Esophagus (tissue), 2 donors: Measurements from ENCODE around the gene ONECUT3. TPM values are rescaled to one million over a fixed set of nuclear protein-coding genes. Genes with fewer than 3 reads are reported as not detected.

Experiments used
- H3K27ac ChIP-seq, 2 donors: one replicate each; pipeline ENCODE4 v1.5.1; 2013; ENCODE audit warnings: low read depth in 2 of 2, mild to moderate bottlenecking in 2 of 2, inconsistent platforms in 1 of 2, low read length in 1 of 2, moderate library complexity in 1 of 2
- H3K27me3 ChIP-seq, 2 donors: one replicate each; pipeline ENCODE4 v1.6.1; 2013; ENCODE audit warnings: low read length in 2 of 2, control low read depth in 1 of 2, mild to moderate bottlenecking in 1 of 2; ENCODE audit not compliant: insufficient read depth in 2 of 2, control insufficient read depth in 1 of 2
- H3K36me3 ChIP-seq, 2 donors: one replicate each; pipeline ENCODE4 v1.6.1; 2013; ENCODE audit warnings: low read length in 1 of 2; ENCODE audit not compliant: control insufficient read depth in 2 of 2, insufficient read depth in 2 of 2
- H3K4me1 ChIP-seq, 2 donors: one replicate each; pipeline ENCODE4 v1.6.1; 2013; ENCODE audit warnings: low read length in 1 of 2; ENCODE audit not compliant: control insufficient read depth in 2 of 2, insufficient read depth in 2 of 2
- H3K4me3 ChIP-seq, 2 donors: one replicate each; pipeline ENCODE4 v1.5.1; 2013; ENCODE audit warnings: low read length in 2 of 2, mild to moderate bottlenecking in 2 of 2, low read depth in 1 of 2, moderate library complexity in 1 of 2
- H3K9me3 ChIP-seq, 2 donors: one replicate each; pipeline ENCODE4 v1.6.1; 2013; ENCODE audit warnings: mild to moderate bottlenecking in 2 of 2, low read depth in 1 of 2, low read length in 1 of 2, moderate library complexity in 1 of 2; ENCODE audit not compliant: control insufficient read depth in 2 of 2, insufficient read depth in 1 of 2
- WGBS, 2 donors: extraction: QIAGEN DNeasy Blood & Tissue Kit; methylation state at CpG; one replicate each; pipeline ENCODE4 v1.1.7; 2013; 5-methylcytosine and 5-hydroxymethylcytosine counted together
- polyA plus RNA-seq, 2 donors: library from polyadenylated mRNA; stranded (reverse); fragments of 200-250 nt; gene quantifications; one replicate each; pipeline ENCODE4 v1.2.3, GENCODE V29; 2013
- donor health status: healthy with polysubstance abuse.
- donor health status: Bipolar disorder and iron deficiency.

The ONECUT3 gene
- polyA plus RNA-seq, 2 donors = under 0.01 TPM; not detected in 1

DNA sequence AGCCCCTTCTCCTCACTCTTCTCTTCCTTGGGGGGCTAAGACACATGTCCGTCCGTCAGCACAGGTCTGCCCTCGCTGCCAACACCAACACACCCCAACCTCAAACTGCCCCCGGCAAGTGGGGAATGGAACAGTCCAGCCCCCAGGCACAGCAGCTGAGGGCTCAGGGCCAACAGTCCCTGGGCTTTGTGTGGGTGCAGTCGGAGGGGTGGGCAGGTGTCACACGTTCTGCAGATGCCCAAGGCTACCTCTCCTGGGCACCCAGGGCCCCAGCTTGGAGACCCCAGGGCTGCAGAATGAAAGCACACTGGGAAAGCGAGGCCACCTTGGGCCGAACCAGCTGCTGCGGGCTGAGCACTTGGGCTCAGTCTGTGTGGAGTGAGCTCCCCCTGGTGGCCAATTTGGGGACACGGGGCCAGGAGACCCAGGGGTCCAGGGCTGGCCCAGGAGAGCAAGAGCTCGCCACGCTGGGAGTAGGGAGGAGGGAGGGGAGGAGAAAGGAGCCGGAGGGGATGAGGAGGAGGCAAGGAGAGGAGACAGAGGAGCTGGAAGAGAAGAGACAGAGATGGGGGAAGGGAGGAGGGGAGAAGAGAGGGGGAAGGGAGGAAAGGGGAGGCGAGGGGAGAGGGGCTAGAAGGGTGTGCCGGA lies 72.7 kb downstream of the ONECUT3 start:
- no peak overlapping the region for H3K4me3 ChIP-seq
- peaks cover 0 to 6% of the 10 kb centered on the region in 2 donors for H3K4me1 ChIP-seq
- 25 to 35% methylated on average over 15 of the region's 15 CpGs for whole genome bisulfite sequencing, 2 donors
- peaks cover 8 to 54% of the 10 kb centered on the region in 2 donors for H3K36me3 ChIP-seq
- no peaks in the 10 kb centered on the region for H3K9me3 ChIP-seq
- no peak overlapping the region for H3K27ac ChIP-seq
- H3K27me3 ChIP-seq = no peaks in the 10 kb centered on the region

DNA sequence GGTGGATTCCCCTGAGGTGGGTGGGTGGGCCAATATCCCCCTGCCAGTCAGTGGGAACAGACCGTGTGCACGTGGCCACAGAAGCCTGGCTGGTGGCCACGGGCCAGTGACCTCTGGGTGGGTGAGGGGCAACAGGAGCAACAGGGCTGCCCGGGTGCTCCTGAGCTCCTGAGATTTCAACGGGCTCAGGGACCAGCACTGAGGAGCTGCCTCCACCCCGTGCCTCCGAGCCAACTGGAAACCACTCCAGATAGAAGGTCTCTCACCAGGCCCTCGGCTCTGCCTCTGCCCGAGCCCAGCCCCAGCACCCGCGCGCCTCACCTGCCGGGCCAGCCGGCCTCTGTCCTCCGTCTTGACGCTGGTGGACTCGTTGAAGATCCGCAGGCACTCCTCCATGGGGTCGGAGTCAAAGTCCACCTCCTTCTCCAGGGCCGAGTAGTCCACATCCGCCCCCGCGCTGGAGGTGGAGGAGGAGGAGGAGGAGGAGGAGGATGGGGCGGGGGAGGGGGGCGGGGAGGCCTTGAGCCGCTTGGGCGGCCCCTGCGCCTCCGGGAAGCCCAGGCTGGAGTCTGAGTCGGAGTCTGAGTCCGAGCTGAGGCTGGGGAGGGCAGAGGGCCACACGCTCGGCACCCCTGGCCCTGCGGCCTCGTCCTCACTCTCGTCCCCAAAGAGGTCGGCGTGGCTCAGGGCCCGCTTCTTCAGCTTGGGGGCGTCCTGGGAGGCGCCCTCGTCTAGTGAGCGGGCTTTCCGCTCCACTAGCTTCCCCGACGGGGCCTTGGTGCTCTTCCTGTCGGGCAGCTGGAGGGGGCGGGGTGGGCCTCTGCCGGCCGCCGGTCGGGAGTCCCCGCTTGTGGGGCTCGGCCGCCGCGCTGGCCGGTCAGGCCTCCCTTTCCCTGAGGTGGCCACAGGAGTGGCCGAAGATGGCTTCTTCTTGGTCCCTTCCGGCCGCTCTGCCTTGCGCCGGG lies 73.5 kb downstream of the ONECUT3 start:
- peaks cover 8 to 50% of the 10 kb centered on the region in 2 donors for H3K36me3 ChIP-seq
- no peak overlapping the region for H3K27ac ChIP-seq
- WGBS, 2 donors = 58 to 71% methylated on average over 29 to 63 of the region's 63 CpGs
- no peak overlapping the region for H3K4me3 ChIP-seq
- H3K4me1 ChIP-seq = peaks cover 0 to 6% of the 10 kb centered on the region in 2 donors
- no peaks in the 10 kb centered on the region for H3K9me3 ChIP-seq
- no peaks in the 10 kb centered on the region for H3K27me3 ChIP-seq

DNA sequence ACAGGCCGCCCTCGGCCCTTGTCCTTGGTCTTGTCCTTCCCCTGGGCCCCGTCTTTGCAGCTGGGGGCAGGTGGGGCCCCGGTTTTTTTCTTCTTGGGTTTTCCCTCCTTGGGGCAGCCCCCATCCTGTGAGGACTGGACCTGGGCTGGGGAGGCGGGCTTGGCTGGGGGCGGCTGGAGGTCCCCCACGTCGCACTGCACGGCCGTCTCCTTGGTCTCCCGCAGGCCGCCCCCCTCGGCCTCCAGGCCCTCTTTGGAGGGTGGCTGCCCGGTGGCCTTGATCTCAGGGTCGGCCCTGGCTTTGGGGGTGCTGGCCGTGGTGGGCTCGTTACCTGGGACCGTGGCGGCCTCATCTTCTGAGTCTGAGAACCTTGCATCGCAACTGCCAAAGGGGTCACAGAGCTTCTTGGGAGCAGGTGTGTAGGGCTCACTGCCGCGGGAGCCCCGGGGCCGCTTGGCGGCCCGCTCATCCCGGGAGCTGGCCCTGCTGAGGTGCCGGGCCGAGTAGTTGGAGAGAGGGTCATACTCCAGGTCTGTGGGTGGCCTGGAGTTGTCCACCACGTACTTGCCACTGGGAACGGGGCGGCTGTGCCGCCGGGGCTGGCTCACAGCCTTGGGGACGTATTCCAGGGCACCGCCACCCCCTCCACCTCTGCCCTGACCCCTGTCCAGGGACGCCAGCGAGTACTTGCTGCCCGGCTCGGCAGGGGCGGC lies 74.4 kb downstream of the ONECUT3 start:
- H3K27ac ChIP-seq = no peak overlapping the region
- H3K4me1 ChIP-seq = peaks cover 0 to 6% of the 10 kb centered on the region in 2 donors
- 90 to 91% methylated on average over 40 to 41 of the region's 41 CpGs for WGBS, 2 donors

DNA sequence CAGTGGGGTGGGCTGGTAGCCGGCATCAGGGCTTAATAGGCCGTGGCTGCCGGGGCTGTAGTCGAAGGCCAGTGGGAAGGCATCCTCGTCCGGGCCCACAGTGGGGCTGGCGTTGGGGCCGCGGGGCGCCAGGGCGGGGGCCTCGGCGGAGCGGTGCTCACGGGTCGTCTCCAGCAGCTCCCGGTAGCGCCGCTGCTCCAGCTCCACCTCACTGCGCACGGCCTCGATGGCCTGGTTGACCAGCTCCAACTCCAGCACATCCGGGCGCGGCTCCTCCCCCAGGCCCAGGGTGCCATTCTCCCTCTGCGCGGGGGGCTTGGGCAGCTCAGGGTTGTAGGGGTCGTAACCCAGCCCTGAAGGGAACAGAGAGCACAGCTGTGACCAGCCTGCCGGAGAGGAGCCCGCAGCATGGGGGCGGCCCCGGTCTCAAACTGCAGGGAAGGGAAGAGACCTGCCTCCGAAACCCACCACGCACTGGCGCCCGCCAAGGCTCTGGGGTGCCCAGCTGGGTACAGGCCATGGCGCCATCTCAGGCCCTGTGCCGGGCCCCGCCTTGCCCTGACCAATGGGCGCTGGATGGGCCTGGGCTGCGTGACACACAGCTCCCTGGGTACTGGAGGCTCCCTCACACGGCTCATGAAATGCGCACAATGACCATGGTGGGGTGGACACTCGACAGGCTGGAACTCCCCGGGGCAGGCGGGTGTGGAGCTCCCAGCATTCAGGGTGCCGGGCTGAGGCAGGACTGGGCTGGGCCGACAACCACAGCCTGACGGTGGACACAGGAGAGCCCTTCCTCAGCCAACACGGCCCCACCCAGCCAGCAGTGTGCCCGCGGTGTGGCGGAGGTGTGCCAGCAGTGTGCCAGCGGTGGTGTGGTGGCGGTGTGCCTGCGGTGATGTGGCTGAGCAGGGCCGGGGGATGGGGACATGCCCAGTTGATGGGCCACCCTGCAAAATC lies 75.3 kb downstream of the ONECUT3 start:
- H3K4me3 ChIP-seq = no peak overlapping the region
- peaks cover 0 to 6% of the 10 kb centered on the region in 2 donors for H3K4me1 ChIP-seq
- no peaks in the 10 kb centered on the region for H3K27me3 ChIP-seq
- no peaks in the 10 kb centered on the region for H3K9me3 ChIP-seq
- H3K36me3 ChIP-seq = peaks cover 1 to 39% of the 10 kb centered on the region in 2 donors
- WGBS, 2 donors = 86 to 91% methylated on average over 51 to 57 of the region's 57 CpGs
- H3K27ac ChIP-seq = no peak overlapping the region

More for the DNA sequence above, 74.4 kb downstream of the ONECUT3 start:
- H3K9me3 ChIP-seq = no peaks in the 10 kb centered on the region
- H3K27me3 ChIP-seq = no peaks in the 10 kb centered on the region
- H3K4me3 ChIP-seq = no peak overlapping the region
- peaks cover 8 to 46% of the 10 kb centered on the region in 2 donors for H3K36me3 ChIP-seq

DNA sequence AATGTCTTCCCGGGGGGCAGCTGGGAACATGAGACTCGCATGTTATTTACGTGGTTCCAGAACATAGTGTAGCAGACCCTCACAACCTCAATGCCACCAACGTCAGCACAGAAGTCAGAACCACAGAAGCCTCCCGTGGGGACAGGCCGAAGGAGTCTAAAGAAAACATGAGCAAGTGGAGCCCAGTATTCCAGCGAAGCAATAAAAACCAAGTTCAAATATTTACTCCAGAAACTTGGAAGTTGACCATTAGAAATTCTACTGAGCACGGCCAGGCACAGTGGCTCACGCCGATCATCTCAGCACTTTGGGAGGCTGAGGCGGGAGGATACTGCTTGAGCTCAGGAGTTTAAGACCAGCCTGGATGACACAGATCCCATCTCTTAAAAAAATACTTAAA lies 76.7 kb downstream of the ONECUT3 start:
- WGBS, 2 donors = 88 to 90% methylated on average over 11 of the region's 11 CpGs
- Histone ChIP-seq H3K27ac (no peak overlapping the region), H3K9me3 (no peaks in the 10 kb centered on the region), H3K27me3 (no peaks in the 10 kb centered on the region), H3K36me3 (peaks cover 0 to 36% of the 10 kb centered on the region in 2 donors), H3K4me1 (peaks cover 0 to 6% of the 10 kb centered on the region in 2 donors), H3K4me3 (no peak overlapping the region)

DNA sequence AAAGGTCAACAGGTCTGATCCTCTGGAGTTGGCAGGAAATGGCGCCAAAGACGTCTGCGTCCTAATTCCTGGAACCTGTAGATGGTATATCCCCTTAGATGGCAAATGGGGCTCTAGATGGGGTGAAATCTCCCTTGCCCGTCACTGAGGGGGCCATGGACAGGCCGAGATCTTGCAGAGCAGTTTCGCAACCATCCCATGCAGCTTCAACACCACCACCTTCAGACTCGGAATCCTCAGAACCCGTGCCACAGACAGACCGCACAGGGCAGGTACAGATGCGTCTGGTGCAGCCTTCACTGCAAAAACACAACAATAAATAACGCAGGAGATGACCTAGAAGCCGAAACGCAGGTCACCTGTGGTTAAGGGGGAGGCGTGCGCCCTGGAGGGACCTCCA lies 77.3 kb downstream of the ONECUT3 start:
- H3K27me3 ChIP-seq = no peaks in the 10 kb centered on the region
- H3K27ac ChIP-seq = no peak overlapping the region
- peaks cover 0 to 36% of the 10 kb centered on the region in 2 donors for H3K36me3 ChIP-seq
- peaks cover 0 to 6% of the 10 kb centered on the region in 2 donors for H3K4me1 ChIP-seq
- no peaks in the 10 kb centered on the region for H3K9me3 ChIP-seq
- H3K4me3 ChIP-seq = no peak overlapping the region
- 90% methylated on average over 15 of the region's 15 CpGs for WGBS, 2 donors

Other genes starting within 250 kb of the ONECUT3 start
- gene ADAMTSL5, start 240.5 kb upstream of the ONECUT3 start, polyA plus RNA-seq = 10 to 100 TPM; 10.9 to 13.0 TPM
- gene PLK5, start 229.4 kb upstream of the ONECUT3 start, polyA plus RNA-seq = under 1 TPM; 0.13 to 0.53 TPM
- gene MEX3D, start 185.2 kb upstream of the ONECUT3 start, polyA plus RNA-seq = 1 to 10 TPM; 2.8 to 8.4 TPM
- 10 to 100 TPM; 50.0 to 72.8 TPM for gene MBD3, start 160.6 kb upstream of the ONECUT3 start, polyA plus RNA-seq
- gene UQCR11, start 148.0 kb upstream of the ONECUT3 start, polyA plus RNA-seq = 100 to 1,000 TPM in 1 of 2 donors, 10 to 100 TPM in 1; 70.5 to 105 TPM
- 10 to 100 TPM; 23.1 to 27.1 TPM for gene TCF3, start 100.9 kb upstream of the ONECUT3 start, polyA plus RNA-seq
- 1 to 10 TPM in 1 of 2 donors, under 1 TPM in 1; 0.68 to 1.2 TPM for gene ATP8B3, start 58.8 kb downstream of the ONECUT3 start, polyA plus RNA-seq
- gene REXO1, start 95.0 kb downstream of the ONECUT3 start, polyA plus RNA-seq = 10 to 100 TPM; 13.9 to 27.4 TPM
- gene KLF16, start 110.1 kb downstream of the ONECUT3 start, polyA plus RNA-seq = 10 to 100 TPM in 1 of 2 donors, 1 to 10 TPM in 1; 9.3 to 13.5 TPM
- gene ABHD17A, start 132.0 kb downstream of the ONECUT3 start, polyA plus RNA-seq = 10 to 100 TPM; 73.9 to 76.2 TPM
- 1 to 10 TPM; 6.4 to 6.9 TPM for gene ADAT3, start 151.9 kb downstream of the ONECUT3 start, polyA plus RNA-seq
- 10 to 100 TPM; 29.0 to 38.6 TPM for gene SCAMP4, start 151.9 kb downstream of the ONECUT3 start, polyA plus RNA-seq
- 10 to 100 TPM; 59.9 to 63.7 TPM for gene CSNK1G2, start 187.7 kb downstream of the ONECUT3 start, polyA plus RNA-seq